SKM-1 (cell line): ENCODE data around the gene ACOT11.
A peak's percentile ranks its signal among the peaks of the same experiment; 100 is the strongest.

Experiments used
- DNase-seq: peaks from one replicate; lab custom pipeline; 2025; ENCODE audit not compliant: unreplicated experiment; lab: John Stamatoyannopoulos, UW

Gene ACOT11

GRCh38 chr1:54640863-54641836, 93.1 kb downstream of the ACOT11 start, which contains the start of gene MROH7:
TSS of gene MROH7 (plus strand) at chr1:54641786. CDS start at chr1:54652927, 11,141 bp downstream.
- no peak for DNase-seq

GRCh38 chr1:54643736-54644135, 95.7 kb downstream of the ACOT11 start:
- no peak for DNase-seq

- no peak for DNase-seq
Measured at GRCh38 chr1:54645806-54646676, 98.0 kb downstream of the ACOT11 start.

- DNase-seq: no peak
Measured at GRCh38 chr1:54649130-54649898, 101.3 kb downstream of the ACOT11 start.

GRCh38 chr1:54649921-54650320, 101.9 kb downstream of the ACOT11 start:
- DNase-seq: no peak

GRCh38 chr1:54650417-54650816, 102.4 kb downstream of the ACOT11 start:
- no peak for DNase-seq

- DNase-seq: no peak
Measured at GRCh38 chr1:54651608-54652007, 103.6 kb downstream of the ACOT11 start.

- DNase-seq: peak; percentile 68
Measured at GRCh38 chr1:54652168-54652567, 104.1 kb downstream of the ACOT11 start.

- DNase-seq: no peak
Measured at GRCh38 chr1:54653036-54653435, 105.0 kb downstream of the ACOT11 start.

- no peak for DNase-seq
Measured at GRCh38 chr1:54658164-54658913, 110.3 kb downstream of the ACOT11 start.
